Measurements from ENCODE around the gene GGA1.

- TF ChIP-seq CTCF (IDR thresholded peaks at IDR 0.05) = no peak
- TF ChIP-seq POLR2A (IDR thresholded peaks at IDR 0.05) = no peak
- no peak for TF ChIP-seq EP300 (IDR thresholded peaks at IDR 0.05)
- no peak for TF ChIP-seq POLR2AphosphoS5 (IDR thresholded peaks at IDR 0.05)
These were observed 18.0 kb downstream of the GGA1 start for GRCh38 chr22:37626556-37627075.

Data from gastroesophageal sphincter (tissue), 3 donors.